IPS-NIHi11 (cell line): ENCODE measurements around the gene CDHR3.

Experiments used
- DNase-seq: peaks from one replicate; pipeline ENCODE4 v3.0.0; 2012; ENCODE audit warnings: mixed read lengths, low spot score

Gene CDHR3

GRCh38 chr7:106029451-106029850 is 66.4 kb downstream of the CDHR3 start:
- no peak for DNase-seq

- peak; percentile 23 for DNase-seq
Observed at GRCh38 chr7:106029941-106030340, 66.9 kb downstream of the CDHR3 start.

GRCh38 chr7:106031300-106032035 is 68.4 kb downstream of the CDHR3 start:
- DNase-seq: no peak

GRCh38 chr7:106032295-106032694 is 69.2 kb downstream of the CDHR3 start:
- no peak for DNase-seq

GRCh38 chr7:106033735-106034134 is 70.7 kb downstream of the CDHR3 start:
- DNase-seq: no peak

- DNase-seq: no peak
Observed at GRCh38 chr7:106034383-106034782, 71.3 kb downstream of the CDHR3 start.

- DNase-seq: no peak
Observed at GRCh38 chr7:106035568-106035967, 72.5 kb downstream of the CDHR3 start.

- no peak for DNase-seq
Observed at GRCh38 chr7:106036004-106036403, 72.9 kb downstream of the CDHR3 start.

GRCh38 chr7:106037489-106038176 is 74.6 kb downstream of the CDHR3 start:
- DNase-seq: no peak

- DNase-seq: no peak
Observed at GRCh38 chr7:106038289-106038688, 75.2 kb downstream of the CDHR3 start.

GRCh38 chr7:106038916-106039315 is 75.9 kb downstream of the CDHR3 start:
- DNase-seq: no peak

GRCh38 chr7:106039486-106040060 is 76.5 kb downstream of the CDHR3 start:
- peak; percentile 69 for DNase-seq

- DNase-seq: peak; percentile 82
Observed at GRCh38 chr7:106041140-106041717, 78.2 kb downstream of the CDHR3 start.

GRCh38 chr7:106042196-106042611 is 79.1 kb downstream of the CDHR3 start:
- no peak for DNase-seq

GRCh38 chr7:106045139-106045538 is 82.1 kb downstream of the CDHR3 start:
- DNase-seq: no peak

GRCh38 chr7:106045586-106045985 is 82.5 kb downstream of the CDHR3 start:
- DNase-seq: no peak

GRCh38 chr7:106047184-106047583 is 84.1 kb downstream of the CDHR3 start:
- DNase-seq: no peak

- DNase-seq: no peak
Observed at GRCh38 chr7:106047818-106048705, 85.0 kb downstream of the CDHR3 start.

- DNase-seq: no peak
Observed at GRCh38 chr7:106048706-106049020, 85.6 kb downstream of the CDHR3 start.

GRCh38 chr7:106049139-106049752 is 86.2 kb downstream of the CDHR3 start:
- no peak for DNase-seq

GRCh38 chr7:106050002-106050745 is 87.1 kb downstream of the CDHR3 start:
- no peak for DNase-seq
